T47D (cell line): ENCODE measurements around the gene LCLAT1.
"Not testable (repeated sequence)": the region's sequence is repeated elsewhere in the genome, so short reads cannot be mapped to it uniquely, and the experiment has no call there.

ENCODE experiments used
- DNase-seq, 2 experiments: peaks; one replicate each; pipeline versions ENCODE4 v3.0.0 to v3.0.0-alpha.2; 2011 to 2012; ENCODE audit warnings: low read depth in 1 of 2, low spot score in 1 of 2
- JUND ChIP-seq: IDR thresholded peaks from 2 replicates; pipeline ENCODE4 v1.6.1; 2012; ENCODE audit warnings: low read depth
- in situ Hi-C: cut with HindIII; loops from 2 replicates; pipeline ENCODE4 v1.10.0; 2016; ENCODE audit warnings: low sequenced_read_pairs, low pct_unique_long_range_greater_than_20kb

LCLAT1 gene

GRCh38 chr2:30582521-30582920 lies 135.5 kb downstream of the LCLAT1 start:
- no peak for TF ChIP-seq JUND
- no peak for DNase-seq
- in situ Hi-C loops: no loop called here

DNA sequence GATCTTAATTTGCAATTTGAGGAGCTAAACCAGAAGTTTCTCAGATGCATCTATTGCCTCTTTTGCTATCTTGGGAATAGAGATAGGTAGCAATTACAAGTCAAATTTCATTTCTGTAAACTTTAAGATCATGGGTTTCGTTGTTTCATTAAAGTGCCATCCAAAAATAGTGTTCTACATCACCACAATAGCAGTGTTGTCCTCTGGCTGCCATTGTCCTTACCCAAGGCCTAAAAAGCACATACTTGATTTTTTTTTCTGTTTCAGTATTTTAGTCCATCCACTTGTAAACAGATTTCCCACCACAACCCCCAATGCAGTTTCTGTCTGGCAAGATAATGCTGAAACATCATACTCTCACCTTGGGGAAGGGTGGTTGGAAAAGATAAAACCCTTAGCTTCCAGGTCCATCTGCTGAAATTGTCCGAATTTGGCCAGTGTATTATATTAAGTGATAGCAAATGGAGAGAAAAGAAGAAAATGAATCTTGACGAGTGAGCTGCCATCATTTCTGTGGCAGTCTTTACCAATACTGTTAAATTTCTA lies 136.2 kb downstream of the LCLAT1 start:
- in situ Hi-C loops: no loop called here
- no peak for DNase-seq
- no peak for TF ChIP-seq JUND

GRCh38 chr2:30584116-30584515 lies 137.1 kb downstream of the LCLAT1 start:
- no peak for DNase-seq
- in situ Hi-C loops: no loop called here
- TF ChIP-seq JUND: no peak

GRCh38 chr2:30588994-30589393 lies 141.9 kb downstream of the LCLAT1 start:
- no peak for TF ChIP-seq JUND
- DNase-seq: no peak
- in situ Hi-C loops: no loop called here

- TF ChIP-seq JUND: no peak
- no peak for DNase-seq
- in situ Hi-C loops: no loop called here
These were observed 143.4 kb downstream of the LCLAT1 start for GRCh38 chr2:30590407-30590806.

DNA sequence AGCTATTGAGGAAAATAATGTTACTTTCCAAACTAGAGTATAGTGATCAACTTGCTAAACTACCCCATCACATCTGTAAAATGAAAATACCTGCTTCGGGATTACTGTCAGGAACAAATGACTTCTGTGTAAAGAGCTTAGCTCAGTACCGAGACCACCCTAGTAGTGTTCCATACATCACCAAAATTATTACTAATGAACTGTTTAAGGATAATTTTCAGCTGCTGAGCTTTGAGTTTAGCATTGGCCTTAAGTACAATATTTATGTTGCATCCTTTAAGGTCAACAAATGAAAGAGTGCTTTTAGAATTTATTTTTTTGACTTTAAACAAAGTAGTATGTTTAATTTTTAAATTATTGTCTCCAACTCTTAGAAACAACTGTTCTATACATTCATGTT lies 144.1 kb downstream of the LCLAT1 start:
- no peak for TF ChIP-seq JUND
- in situ Hi-C loops: no loop called here
- DNase-seq: no peak

GRCh38 chr2:30601375-30601774 lies 154.3 kb downstream of the LCLAT1 start:
- in situ Hi-C loops: no loop called here
- no peak for TF ChIP-seq JUND
- DNase-seq: no peak

GRCh38 chr2:30605197-30605596 lies 158.2 kb downstream of the LCLAT1 start:
- DNase-seq: no peak
- no peak for TF ChIP-seq JUND
- in situ Hi-C loops: no loop called here

DNA sequence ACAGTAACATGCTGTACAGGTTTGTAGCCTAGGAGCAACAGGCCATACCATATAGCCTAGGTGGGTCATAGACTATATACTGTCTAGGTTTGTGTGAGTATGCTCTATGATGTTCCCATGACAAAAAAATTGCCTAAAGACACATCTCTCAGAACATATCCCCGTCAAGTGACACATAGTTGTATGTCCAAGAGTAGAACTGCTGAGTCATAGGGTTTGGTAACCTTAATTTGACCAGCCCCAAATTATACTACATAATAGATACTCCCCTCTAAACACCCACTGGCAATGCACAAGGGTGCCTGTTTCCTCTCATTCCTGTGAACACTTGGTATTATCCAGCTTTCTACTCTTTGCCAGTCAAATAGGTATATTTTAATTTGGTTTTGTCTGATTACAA lies 161.6 kb downstream of the LCLAT1 start:
- in situ Hi-C loops: no loop called here
- no peak for DNase-seq
- no peak for TF ChIP-seq JUND

DNA sequence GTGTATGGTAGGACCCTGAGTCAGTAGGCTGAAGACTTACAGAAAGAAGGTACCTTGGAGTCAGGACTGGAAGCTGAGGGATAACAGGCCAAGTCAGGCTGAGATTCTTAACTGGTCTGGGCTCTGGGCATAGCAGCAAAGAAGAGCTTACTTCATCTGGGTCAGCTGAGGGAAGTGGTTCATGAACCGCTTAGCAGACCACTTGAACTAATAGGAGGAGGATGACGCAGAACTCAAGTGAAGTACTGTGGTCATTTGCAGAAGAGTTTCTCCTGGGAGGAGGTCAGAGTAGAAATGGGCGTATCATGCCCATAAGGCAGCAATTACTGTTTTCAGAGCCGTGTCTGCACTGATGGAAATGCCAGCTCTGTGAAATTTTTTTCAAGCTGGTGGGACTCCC lies 164.5 kb downstream of the LCLAT1 start:
- no peak for DNase-seq
- TF ChIP-seq JUND: no peak
- in situ Hi-C loops: no loop called here

- no peak for DNase-seq
- TF ChIP-seq JUND: no peak
- in situ Hi-C loops: no loop called here
These were observed 165.3 kb downstream of the LCLAT1 start for GRCh38 chr2:30612371-30612770.

GRCh38 chr2:30613001-30613400 lies 166.0 kb downstream of the LCLAT1 start:
- TF ChIP-seq JUND: no peak
- in situ Hi-C loops: no loop called here
- DNase-seq: no peak

- in situ Hi-C loops: not testable (repeated sequence)
These were observed 167.2 kb downstream of the LCLAT1 start for GRCh38 chr2:30614227-30614626.

GRCh38 chr2:30615926-30616325 lies 168.9 kb downstream of the LCLAT1 start:
- TF ChIP-seq JUND: no peak
- in situ Hi-C loops: no loop called here
- no peak for DNase-seq

More at GRCh38 chr2:30614227-30614626, 167.2 kb downstream of the LCLAT1 start:
- not testable (repeated sequence) for DNase-seq
